ENCODE results near the gene CHCHD6. TPM values are rescaled to one million over a fixed set of nuclear protein-coding genes. Genes with fewer than 3 reads are reported as not detected.

The CHCHD6 gene
- total RNA-seq, 1 donor from 2014 or later, result 28.7 TPM

- Histone ChIP-seq H3K27me3 (ENCODE audit: control insufficient read depth, insufficient read depth, low read length) (no peaks in the 10 kb centered on the region), H3K4me3 (ENCODE audit: low read depth, low read length) (no peak overlapping the region), H3K36me3 (ENCODE audit: control insufficient read depth, insufficient read depth, low read length) (no peaks in the 10 kb centered on the region)
- no peak for DNase-seq (ENCODE audit: low read depth)
- TF ChIP-seq CTCF (IDR thresholded peaks at IDR 0.05; ENCODE audit: insufficient read depth, low read length, poor library complexity, severe bottlenecking), result no peak
Observed at GRCh38 chr3:126827121-126827520, 123.1 kb downstream of the CHCHD6 start.

GRCh38 chr3:126828306-126828705, 124.3 kb downstream of the CHCHD6 start:
- no peaks in the 10 kb centered on the region for H3K27me3 ChIP-seq (ENCODE audit: control insufficient read depth, insufficient read depth, low read length)
- TF ChIP-seq CTCF (IDR thresholded peaks at IDR 0.05; ENCODE audit: insufficient read depth, low read length, poor library complexity, severe bottlenecking), result no peak
- no peaks in the 10 kb centered on the region for H3K36me3 ChIP-seq (ENCODE audit: control insufficient read depth, insufficient read depth, low read length)
- H3K4me3 ChIP-seq (ENCODE audit: low read depth, low read length), result no peak overlapping the region
- DNase-seq (ENCODE audit: low read depth), result no peak

GRCh38 chr3:126832933-126833332, 128.9 kb downstream of the CHCHD6 start:
- no peaks in the 10 kb centered on the region for H3K36me3 ChIP-seq (ENCODE audit: control insufficient read depth, insufficient read depth, low read length)
- H3K4me3 ChIP-seq (ENCODE audit: low read depth, low read length), result no peak overlapping the region
- no peak for DNase-seq (ENCODE audit: low read depth)
- TF ChIP-seq CTCF (IDR thresholded peaks at IDR 0.05; ENCODE audit: insufficient read depth, low read length, poor library complexity, severe bottlenecking), result no peak
- H3K27me3 ChIP-seq (ENCODE audit: control insufficient read depth, insufficient read depth, low read length), result no peaks in the 10 kb centered on the region

- Histone ChIP-seq H3K36me3 (ENCODE audit: control insufficient read depth, insufficient read depth, low read length) (no peaks in the 10 kb centered on the region), H3K27me3 (ENCODE audit: control insufficient read depth, insufficient read depth, low read length) (no peaks in the 10 kb centered on the region), H3K4me3 (ENCODE audit: low read depth, low read length) (no peak overlapping the region)
- TF ChIP-seq CTCF (IDR thresholded peaks at IDR 0.05; ENCODE audit: insufficient read depth, low read length, poor library complexity, severe bottlenecking), result no peak
- DNase-seq (ENCODE audit: low read depth), result peak; percentile 23
Observed at GRCh38 chr3:126834596-126835471, 130.8 kb downstream of the CHCHD6 start.

- TF ChIP-seq CTCF (IDR thresholded peaks at IDR 0.05; ENCODE audit: insufficient read depth, low read length, poor library complexity, severe bottlenecking), result peak; percentile 15
- no peaks in the 10 kb centered on the region for H3K36me3 ChIP-seq (ENCODE audit: control insufficient read depth, insufficient read depth, low read length)
- no peaks in the 10 kb centered on the region for H3K27me3 ChIP-seq (ENCODE audit: control insufficient read depth, insufficient read depth, low read length)
- H3K4me3 ChIP-seq (ENCODE audit: low read depth, low read length), result no peak overlapping the region
- DNase-seq (ENCODE audit: low read depth), result peak; percentile 18
Observed at GRCh38 chr3:126835472-126836219, 131.6 kb downstream of the CHCHD6 start.
